SW480 (cell line): ENCODE measurements around the gene SYK.
"Not testable (repeated sequence)": the region's sequence is repeated elsewhere in the genome, so short reads cannot be mapped to it uniquely, and the experiment has no call there.

Source experiments
- DNase-seq: peaks from one replicate; pipeline ENCODE4 v3.0.0-alpha.2; 2016; ENCODE audit warnings: low spot score

The SYK gene

DNA sequence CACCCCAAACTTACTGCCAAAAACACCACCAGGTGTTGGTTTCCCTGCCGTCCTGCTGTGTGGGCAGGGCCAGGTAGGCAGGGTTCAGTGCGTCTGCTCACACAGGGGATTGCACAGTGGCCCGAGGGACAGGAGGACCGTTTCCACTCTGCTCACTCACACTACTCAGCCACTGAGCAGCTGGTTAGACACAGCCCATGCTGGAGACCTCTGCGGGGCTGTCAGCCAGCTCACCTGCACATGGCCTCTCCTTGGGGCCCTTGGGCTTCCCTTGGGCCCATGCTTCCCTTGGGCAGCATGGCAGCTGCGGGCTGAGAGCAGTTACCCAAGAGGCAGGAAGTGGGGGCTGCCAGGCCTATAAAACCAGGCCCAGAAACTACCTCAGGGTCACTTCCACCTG is 79.0 kb downstream of the SYK start:
- DNase-seq, result no peak

DNA sequence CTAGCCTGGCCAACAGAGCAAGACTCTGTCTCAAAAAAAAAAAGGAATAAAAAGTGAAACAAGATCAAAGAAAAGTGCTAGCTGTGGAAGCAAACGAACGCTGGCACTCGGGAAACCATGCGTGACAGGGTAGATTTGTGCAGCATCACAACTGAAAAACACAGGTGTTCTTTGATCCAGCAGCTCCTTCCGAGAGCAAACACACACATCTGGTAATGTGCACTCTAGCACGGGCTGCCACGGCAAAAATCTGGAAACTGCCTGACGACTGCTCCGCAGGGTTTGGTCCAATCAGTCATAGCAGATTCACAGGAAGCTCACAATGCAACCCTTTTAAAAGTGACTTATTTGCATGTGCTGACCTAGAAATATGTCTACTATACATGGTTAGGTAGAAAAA is 80.0 kb downstream of the SYK start:
- no peak for DNase-seq

DNA sequence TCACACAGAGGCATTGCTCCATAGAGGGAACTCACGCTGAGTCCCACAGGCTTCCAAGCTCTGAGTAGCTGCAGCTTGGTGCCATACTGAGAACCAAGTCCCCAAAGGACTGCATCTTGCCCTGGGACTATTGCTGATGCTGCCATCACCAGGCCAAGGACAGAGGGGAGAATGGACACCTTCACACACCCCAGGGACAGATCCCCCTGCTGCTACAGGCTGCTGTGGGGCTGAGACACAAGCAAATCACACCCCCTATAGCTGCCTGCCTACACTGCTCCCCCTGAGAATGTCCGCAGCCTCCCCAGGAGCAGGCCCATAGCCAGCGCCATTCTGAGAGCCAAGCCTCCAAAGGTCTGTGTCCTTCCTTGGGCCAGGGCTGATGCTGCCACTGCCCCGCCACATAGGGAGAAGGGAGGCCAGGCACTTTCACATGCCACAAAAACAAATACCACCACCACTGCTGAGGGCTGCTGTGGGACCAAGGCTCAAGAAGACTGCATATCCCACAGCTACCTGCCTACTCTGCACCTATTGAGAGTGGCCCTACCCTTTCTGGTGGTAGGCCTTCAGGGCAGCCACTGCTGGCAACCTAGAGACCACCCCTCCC is 81.5 kb downstream of the SYK start:
- DNase-seq, result no peak

DNA sequence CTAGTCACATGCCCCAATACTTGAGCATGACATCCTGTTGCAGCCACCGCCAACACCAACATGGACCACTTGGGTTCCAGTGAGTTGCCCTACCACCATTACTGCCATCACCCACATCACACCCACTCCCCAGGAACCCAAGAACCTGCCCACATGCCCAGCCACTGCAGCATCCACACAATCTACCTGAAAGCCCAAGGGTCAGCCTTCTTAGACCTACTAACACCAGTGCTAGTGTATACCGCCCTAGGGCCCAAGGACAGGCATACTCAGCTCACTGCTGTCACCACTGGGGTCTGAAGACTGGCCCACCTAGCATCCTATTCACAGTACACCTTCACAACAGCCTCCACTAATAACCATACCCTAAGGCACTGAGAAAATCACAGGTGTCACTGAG is 82.0 kb downstream of the SYK start:
- DNase-seq, result no peak

DNA sequence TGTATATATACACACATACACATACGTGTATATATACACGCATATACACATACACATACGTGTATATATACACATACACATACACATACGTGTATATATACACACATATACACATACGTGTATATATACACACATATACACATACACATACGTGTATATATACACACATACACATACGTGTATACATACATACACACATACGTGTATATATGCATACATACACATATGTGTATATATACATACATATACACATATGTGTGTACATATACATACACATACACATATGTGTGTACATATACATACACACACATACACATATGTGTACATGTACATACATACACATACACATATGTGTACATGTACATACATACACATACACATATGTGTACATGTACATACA is 82.6 kb downstream of the SYK start:
- DNase-seq, result no peak

DNA sequence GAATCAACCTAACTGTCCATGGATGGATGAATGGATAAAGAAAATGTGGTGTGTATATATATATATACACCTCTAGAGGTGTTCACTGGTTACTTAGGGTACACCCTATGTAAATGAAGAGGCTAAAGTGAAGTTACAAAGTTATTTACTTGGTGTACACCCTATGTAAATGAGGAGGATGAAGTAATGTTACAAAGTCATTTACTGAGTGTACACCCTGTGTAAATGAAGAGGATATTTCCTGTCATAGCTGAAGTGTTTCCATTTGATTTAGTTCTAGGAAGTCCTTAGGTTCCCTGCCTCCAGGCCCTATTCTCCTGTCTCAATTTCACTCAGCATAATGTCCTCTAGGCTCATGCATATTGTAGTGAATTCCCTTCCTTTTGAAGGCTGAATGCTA is 85.2 kb downstream of the SYK start:
- not testable (repeated sequence) for DNase-seq

DNA sequence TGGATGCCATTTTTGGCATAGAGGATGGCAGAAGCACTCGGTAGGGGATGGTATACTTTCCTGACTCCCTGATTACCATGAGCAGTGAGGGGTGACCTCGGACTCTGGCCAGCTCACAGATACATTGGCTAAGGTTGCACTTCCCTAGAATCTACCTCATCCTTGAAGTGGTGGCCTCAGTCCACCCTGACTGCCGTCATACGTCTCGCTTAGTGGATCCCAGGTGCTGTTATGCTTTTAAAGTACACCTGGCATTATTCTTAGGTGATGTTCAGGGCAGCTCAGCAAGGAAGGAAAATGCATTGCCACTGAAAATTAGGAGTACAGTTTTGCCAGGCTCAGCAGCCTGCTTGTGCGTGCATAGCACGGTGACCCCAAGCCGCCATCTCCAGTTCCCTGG is 87.3 kb downstream of the SYK start:
- no peak for DNase-seq

DNA sequence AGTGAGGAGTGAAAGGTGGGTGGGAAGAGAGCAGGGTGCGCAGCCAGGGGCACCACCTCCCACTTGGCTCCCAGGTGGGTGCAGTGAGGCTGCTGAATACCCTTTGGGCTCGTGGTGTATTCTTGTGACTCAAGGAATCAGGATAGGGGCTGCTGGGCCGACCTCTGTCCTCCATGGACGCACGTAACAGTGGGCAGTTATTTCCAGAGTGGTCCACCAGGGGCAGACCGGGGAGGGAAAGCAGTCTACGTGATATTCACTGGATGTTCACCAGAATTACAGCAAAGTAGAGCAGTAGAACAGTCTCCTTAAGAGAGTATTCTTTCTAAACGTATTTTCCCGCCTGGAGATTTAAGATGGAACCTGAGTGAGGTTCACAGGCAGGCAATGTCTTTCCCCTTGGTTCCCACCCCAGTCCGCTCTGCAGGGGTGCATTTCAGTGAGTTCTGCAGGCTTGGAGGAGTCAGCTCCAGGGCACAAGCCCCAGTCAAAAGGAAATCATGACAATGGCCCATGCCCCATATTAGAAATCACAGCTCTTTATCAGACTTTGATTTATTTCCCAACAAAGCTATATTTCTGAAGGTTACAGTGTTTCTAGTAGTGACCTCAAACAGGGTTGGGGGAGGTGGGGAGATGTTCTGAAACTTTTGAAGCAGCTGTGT is 88.7 kb downstream of the SYK start:
- DNase-seq, result no peak

DNA sequence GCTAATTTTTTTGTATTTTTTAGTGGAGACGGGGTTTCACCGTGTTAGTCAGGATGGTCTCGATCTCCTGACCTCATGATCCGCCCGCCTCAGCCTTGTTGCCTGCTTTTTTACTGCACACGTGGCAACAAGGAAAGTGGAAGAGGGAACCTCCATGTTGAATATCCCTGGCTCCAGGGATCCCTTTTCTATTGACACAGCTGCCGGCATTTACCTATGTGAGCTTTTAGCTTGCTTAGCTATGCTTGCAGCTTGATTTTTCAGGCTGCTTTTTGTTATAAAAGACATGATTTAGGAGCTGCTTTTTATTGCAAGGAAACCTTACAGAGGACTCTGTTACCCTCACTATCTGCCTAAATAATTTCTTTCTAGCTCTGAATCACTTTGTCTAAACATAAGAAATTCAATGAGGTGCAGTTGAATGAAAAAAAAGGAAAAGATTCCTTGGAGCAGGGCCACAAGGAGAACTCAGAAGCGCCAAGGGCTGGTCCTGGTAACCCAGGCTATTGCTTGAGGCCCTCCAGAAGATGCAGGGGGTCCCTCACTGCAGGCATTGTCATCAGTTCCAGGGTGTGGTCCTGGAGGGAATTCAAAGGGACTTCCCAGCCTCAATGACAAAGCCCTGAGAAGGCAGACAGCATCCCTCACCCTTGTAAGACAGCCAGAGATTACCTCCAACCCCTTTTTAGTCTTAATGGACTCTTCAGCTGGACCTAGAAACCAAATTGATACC is 89.9 kb downstream of the SYK start:
- DNase-seq, result no peak

DNA sequence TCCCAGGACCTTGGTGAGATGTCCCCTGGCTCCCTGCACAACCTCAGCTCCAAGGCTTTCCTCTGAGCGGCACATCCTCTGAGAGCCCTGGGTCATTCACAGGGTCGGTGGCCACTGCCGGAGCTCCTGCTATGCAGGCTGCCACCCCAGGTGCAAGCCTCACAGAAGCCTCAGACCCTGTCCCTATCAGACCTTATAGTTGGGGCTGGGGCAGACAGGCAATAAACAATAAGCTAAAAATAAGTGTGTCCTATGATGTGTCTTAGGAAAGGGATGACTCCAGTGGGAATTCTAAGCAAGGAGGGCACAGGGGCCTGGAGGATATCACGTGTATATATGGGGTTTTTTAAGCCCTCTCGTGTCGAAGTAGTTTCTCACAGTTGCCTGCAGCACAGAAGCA is 91.3 kb downstream of the SYK start:
- DNase-seq, result no peak

DNA sequence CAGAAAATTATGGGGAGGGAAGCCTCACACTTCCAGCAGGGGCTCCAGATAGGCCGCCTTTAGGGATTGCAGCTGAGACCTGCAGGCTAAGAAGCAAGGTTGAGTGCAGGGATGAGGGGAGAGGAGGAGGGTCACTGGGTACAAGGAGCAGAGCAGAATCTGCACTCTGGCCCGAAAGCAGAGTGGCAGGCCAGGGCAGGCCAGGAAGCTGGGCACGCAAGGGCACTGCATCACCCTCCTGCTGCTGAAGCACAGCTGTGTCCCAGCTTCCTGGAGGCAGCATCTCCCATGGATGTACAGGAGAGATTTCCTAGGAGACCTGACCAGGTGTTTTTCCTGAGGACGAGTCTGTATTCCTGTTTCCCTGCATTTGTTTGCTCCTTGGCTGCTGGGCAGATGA is 92.1 kb downstream of the SYK start:
- no peak for DNase-seq

DNA sequence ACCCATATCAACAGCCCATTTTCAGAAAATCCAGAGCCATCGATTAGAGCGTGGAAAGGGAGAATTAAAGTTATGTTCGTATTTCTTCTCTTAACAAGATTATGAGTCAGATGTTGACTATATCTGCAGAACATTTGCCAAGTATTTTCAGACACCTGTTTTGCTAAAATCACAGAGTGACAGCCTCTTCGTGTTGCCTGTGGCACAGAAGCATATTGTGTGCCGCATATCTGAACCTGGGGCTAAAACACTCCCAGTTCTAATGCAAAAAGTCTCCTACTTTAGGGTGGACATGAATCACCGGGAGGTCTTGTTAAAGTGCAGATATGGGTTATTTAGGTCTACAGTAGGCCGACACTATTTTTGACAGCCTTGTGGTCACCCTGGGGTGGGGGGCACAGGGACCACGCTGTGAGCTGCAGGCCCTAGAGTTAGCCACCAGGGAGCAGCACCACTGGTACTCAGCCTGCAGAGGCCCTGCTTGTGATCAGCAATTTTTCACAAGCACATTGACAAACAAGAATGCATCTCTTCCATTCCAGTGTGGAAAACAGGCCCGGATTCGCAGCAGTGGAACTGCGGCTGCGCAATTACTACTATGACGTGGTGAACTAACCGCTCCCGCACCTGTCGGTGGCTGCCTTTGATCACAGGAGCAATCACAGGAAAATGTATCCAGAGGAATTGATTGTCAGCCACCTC is 93.5 kb downstream of the SYK start:
- no peak for DNase-seq

DNA sequence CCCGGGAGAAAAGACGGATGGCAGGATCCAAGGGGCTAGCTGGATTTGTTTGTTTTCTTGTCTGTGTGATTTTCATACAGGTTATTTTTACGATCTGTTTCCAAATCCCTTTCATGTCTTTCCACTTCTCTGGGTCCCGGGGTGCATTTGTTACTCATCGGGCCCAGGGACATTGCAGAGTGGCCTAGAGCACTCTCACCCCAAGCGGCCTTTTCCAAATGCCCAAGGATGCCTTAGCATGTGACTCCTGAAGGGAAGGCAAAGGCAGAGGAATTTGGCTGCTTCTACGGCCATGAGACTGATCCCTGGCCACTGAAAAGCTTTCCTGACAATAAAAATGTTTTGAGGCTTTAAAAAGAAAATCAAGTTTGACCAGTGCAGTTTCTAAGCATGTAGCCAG is 94.2 kb downstream of the SYK start:
- DNase-seq, result no peak

DNA sequence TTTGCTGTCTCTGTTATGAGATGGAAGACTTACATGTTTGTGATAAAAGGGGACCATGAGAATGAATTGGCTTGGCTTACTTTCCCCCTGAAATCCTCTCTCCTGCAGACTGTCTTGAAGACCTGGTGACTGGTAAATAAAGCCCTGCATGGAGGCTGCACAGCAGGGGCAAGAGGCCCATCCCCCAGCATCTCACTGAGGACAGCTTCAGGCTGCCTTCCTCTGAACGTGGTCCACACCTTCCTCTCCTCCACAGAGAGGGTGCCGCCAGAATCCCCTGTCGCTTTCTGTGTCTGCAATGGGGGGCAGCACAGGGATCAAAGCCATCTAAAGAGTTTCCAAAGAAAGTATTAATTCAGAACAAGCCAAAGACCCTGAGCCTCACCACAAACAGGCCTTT is 94.6 kb downstream of the SYK start:
- no peak for DNase-seq

DNA sequence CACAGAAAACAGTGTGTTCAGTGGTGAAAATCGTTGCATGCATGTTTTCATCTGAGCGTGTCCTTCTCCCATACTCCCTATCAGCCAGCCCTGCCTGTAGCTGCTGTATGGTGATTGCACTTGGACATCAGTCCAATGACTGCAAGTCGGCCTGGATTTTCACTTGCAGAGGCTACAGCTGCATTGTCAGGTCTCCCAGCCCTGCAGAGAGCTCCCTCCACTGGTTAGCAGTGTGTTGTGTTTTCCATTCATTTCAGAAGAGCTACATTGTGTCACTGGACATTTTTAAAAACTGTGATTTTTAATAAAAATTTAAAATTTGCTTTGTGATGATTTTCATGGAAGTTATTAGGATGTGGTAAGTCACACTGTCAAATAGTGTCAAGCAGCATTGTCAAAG is 96.6 kb downstream of the SYK start:
- DNase-seq, result no peak

DNA sequence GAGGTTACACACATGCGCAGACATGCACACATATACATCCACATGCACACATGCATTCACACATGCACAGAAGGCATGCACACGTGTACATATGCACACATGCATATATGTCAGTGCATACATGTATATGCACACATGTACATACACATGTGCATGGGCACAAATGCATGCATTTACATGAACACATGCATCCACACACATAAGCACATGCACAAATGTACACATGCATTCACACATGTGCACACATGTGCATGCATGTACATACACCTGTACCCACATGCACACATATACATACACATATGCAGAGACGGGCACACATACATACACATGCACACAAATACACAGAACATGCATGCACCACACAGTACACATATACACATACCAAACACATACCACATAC is 97.7 kb downstream of the SYK start:
- DNase-seq, result no peak

DNA sequence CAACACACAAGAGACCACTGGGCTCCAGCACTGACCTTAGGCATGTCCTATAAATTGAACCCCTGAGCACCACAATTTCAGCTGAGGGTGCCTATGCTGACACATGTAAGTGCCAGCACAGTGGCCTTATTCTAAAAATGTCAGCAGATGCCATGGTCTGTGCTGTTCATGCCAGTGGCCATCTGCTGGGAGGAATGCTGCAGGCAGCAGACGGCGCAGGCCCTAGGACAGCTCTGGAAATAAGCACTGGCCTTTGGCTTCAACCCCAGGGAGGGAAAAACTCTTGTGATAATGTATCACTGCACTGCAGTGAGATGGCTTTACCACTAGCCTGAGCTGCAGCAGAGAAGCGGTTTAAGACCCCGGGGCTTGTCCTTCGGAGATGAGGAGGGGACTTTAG is 98.5 kb downstream of the SYK start:
- no peak for DNase-seq

DNA sequence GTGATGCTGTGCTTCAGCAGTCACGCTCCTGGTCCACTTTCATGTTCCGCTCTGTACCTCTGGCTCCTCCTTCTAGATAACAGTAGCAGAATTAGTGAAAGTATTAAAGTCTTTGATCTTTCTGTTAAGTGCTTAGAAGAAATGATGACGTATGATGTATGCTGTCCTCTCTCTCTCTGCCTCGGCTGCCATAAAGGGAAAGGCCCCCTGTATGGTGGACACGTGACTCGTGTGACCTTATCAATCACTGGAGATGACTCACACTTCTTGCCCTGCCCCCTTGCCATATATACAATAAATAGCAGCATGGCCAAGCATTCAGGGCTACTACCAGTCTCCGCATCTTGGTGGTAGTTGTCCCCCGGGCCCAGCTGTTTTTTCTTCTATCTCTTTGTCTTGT is 100.3 kb downstream of the SYK start:
- DNase-seq, result no peak

DNA sequence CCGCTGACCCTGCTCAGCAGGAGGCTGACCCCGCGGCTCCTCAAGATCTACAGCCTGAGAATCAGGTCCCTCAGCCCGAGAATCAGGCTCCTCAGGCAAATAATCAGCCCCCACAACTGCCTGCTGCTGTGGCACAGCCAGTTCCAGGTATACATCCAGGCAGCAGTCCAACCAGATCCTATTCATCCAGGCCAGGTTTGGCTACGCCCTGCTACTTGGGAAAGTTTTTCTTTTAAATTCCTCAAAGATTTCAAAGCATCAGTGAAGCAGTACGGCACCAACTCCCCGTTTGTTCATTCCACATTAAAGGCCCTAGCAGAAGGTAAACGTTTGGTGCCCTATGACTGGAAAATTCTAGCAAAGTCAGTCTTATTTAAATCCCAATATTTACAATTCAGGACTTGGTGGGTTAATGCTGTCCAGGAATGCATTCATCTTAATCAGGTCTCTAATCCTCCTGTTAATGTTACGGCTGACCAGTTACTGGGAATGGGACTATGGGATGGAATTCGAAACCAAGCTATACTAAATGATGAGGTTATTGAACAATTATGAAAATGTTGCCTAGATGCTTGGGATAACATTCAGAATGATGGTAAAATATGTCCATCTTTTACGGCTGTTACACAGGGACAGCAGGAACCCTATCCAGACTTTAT is 102.3 kb downstream of the SYK start:
- DNase-seq, result no peak

DNA sequence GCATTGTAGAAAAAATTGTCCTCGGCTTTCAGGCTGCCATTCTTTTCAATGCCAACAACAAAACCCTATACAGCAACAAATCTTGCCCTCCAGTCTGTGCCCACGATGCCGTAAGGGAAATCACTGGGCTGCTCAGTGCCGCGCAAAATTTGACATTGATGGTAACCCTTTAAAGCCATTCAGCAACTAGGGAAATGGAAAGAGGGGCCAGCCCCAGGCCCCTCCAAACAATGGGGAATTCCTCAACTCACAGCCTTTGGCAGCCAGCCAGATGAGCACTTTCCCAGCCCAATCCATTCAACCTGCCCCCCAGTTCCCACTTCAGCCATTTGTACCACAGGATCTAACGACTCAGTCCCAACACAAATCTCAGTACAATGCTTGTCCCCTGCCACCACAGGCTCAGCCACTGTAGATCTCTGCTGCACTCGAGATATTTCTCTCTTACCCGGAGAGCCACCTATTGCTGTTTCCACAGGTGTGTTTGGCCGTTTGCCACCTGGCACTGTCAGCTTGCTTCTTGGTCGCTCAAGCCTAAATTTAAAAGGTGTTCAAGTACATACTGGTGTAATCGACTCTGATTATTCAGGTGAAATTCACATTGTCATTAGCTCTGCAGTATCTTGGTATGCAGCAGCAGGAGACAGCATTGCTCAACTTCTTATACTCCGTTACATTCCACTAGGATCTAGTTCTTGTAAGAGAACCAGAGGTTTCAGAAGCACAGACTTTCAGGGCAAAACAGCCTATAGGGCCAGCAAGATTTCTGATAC is 103.3 kb downstream of the SYK start:
- DNase-seq, result no peak

DNA sequence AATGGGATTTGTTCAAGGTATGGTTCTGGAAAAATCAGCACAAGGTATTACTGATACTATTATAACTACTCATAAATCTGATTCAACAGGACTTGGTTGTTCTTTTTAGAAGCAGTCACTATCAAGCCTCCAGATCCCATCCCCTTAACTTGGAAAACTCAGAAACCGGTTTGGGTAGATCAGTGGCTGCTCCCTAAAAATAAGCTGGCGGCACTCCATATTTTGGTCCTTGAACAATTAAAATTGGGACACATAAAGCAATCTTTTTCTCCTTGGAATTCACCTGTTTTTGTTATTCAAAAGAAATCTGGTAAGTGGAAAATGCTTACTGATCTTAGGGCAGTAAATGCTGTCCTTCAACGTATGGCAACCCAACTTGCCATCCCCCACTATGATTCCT is 104.2 kb downstream of the SYK start:
- no peak for DNase-seq
